ENCODE results near the gene SETD1A. TPM values are rescaled to one million over a fixed set of nuclear protein-coding genes. Genes with fewer than 3 reads are reported as not detected.

SETD1A gene
- total RNA-seq, 3 donors from 2014 or later (not counting 1 experiment from before 2014, with no cell fraction given), result 32.9 to 34.5 (median 33.9) TPM

GRCh38 chr16:30992931-30993816 lies 35.6 kb downstream of the SETD1A start:
- intact Hi-C loops (cut with micrococcal nuclease), result no loop called here
- Histone ChIP-seq H3K36me3 (ENCODE audit: control insufficient read depth, insufficient read depth, low read length) (no peaks in the 10 kb centered on the region), H3K27ac (ENCODE audit: low read length) (no peak overlapping the region), H3K4me1 (ENCODE audit: control insufficient read depth, insufficient read depth, low read length) (peaks cover 13% of the 10 kb centered on the region), H3K27me3 (ENCODE audit: control insufficient read depth, insufficient read depth, low read length) (no peaks in the 10 kb centered on the region), H3K9me3 (ENCODE audit: control insufficient read depth, insufficient read depth, low read length) (no peaks in the 10 kb centered on the region), H3K4me3 (ENCODE audit: low read length) (no peak overlapping the region)
- Mint-ChIP-seq H3K4me1 (peaks cover 0 to 16% of the 10 kb centered on the region in 2 donors), H3K27ac (no peak overlapping the region), H3K9me3 (no peaks in the 10 kb centered on the region), H3K36me3 (no peaks in the 10 kb centered on the region), H3K27me3 (ENCODE audit: low read depth in 2 of 2) (peaks cover 0 to 9% of the 10 kb centered on the region in 2 donors), H3K4me3 (no peak overlapping the region)
- no peak for TF ChIP-seq CTCF (IDR thresholded peaks at IDR 0.05)
- ATAC-seq (no peak), DNase-seq (no peak)
- 70% methylated on average over 29 of the region's 29 CpGs for WGBS (ENCODE audit: insufficient coverage)

- peak overlapping the region; percentile 21 for H3K4me3 Mint-ChIP-seq
- no peaks in the 10 kb centered on the region for H3K36me3 Mint-ChIP-seq
- 92% methylated on average over 11 of the region's 11 CpGs for WGBS (ENCODE audit: insufficient coverage)
- Histone ChIP-seq H3K9me3 (ENCODE audit: control insufficient read depth, insufficient read depth, low read length) (no peaks in the 10 kb centered on the region), H3K36me3 (ENCODE audit: control insufficient read depth, insufficient read depth, low read length) (no peaks in the 10 kb centered on the region), H3K27ac (ENCODE audit: low read length) (no peak overlapping the region), H3K27me3 (ENCODE audit: control insufficient read depth, insufficient read depth, low read length) (no peaks in the 10 kb centered on the region), H3K4me1 (ENCODE audit: control insufficient read depth, insufficient read depth, low read length) (peaks cover 13% of the 10 kb centered on the region), H3K4me3 (ENCODE audit: low read length) (no peak overlapping the region)
- H3K4me1 Mint-ChIP-seq, result peaks cover 0 to 15% of the 10 kb centered on the region in 2 donors
- DNase-seq (no peak), ATAC-seq (no peak)
- H3K27me3 Mint-ChIP-seq (ENCODE audit: low read depth in 2 of 2), result peaks cover 0 to 9% of the 10 kb centered on the region in 2 donors
- no peak for TF ChIP-seq CTCF (IDR thresholded peaks at IDR 0.05)
- no peaks in the 10 kb centered on the region for H3K9me3 Mint-ChIP-seq
- intact Hi-C loops (cut with micrococcal nuclease), result no loop called here
- H3K27ac Mint-ChIP-seq, result no peak overlapping the region
These were observed 38.4 kb downstream of the SETD1A start for GRCh38 chr16:30995927-30996323.

DNA sequence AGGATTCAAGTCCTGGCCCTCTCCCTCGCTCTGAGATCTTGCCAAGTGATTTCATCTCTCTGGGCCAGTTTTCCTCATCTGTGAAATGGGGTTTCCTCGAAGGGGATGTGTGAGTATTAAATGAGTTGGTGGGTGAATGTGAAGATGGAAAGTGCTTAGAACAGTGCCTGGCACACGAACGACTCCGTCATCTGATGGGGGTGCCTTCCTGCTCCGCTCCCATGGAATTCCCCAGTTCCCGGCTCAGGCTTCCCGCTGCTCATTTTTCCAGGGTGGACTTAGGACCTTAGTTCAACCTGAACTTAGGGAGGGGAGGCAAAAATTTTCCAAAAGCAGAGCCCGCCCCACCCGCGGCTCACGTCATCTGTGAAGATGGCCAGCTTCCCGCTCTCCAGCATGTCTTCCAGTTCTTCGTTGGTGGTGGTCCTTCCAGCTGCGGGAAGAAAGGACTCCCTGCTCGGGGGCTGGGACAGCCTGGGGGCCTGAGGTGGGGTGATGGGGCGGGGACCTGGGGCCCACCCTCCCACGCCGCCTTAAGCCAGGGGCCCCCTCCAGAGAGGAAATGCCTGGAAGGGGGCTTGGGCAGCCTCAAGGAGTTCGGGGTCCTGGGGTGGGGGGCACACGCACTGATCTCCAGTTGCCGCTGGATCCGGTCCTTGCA lies 38.9 kb downstream of the SETD1A start:
- WGBS (ENCODE audit: insufficient coverage), result 44% methylated on average over 23 of the region's 23 CpGs
- Mint-ChIP-seq H3K4me1 (peaks cover 0 to 10% of the 10 kb centered on the region in 2 donors), H3K9me3 (no peaks in the 10 kb centered on the region), H3K27ac (no peak overlapping the region), H3K36me3 (no peaks in the 10 kb centered on the region), H3K4me3 (peak overlapping the region; percentile 61), H3K27me3 (ENCODE audit: low read depth in 2 of 2) (peaks cover 0 to 9% of the 10 kb centered on the region in 2 donors)
- no peak for DNase-seq
- no peaks in the 10 kb centered on the region for H3K36me3 ChIP-seq (ENCODE audit: control insufficient read depth, insufficient read depth, low read length)
- ATAC-seq, result no peak
- TF ChIP-seq CTCF (IDR thresholded peaks at IDR 0.05), result no peak
- peak overlapping the region; percentile 30 for H3K27ac ChIP-seq (ENCODE audit: low read length)
- no peaks in the 10 kb centered on the region for H3K9me3 ChIP-seq (ENCODE audit: control insufficient read depth, insufficient read depth, low read length)
- intact Hi-C loops (cut with micrococcal nuclease), result no loop called here
- H3K27me3 ChIP-seq (ENCODE audit: control insufficient read depth, insufficient read depth, low read length), result no peaks in the 10 kb centered on the region
- peak overlapping the region; percentile 38 for H3K4me3 ChIP-seq (ENCODE audit: low read length)
- H3K4me1 ChIP-seq (ENCODE audit: control insufficient read depth, insufficient read depth, low read length), result peaks cover 13% of the 10 kb centered on the region

Data from natural killer cell (primary cell).